ENCODE measurements around the gene HIBADH.
A peak's percentile ranks its signal among the peaks of the same experiment; 100 is the strongest.
"Not testable (repeated sequence)": the region's sequence is repeated elsewhere in the genome, so short reads cannot be mapped to it uniquely, and the experiment has no call there.

HIBADH gene

DNA sequence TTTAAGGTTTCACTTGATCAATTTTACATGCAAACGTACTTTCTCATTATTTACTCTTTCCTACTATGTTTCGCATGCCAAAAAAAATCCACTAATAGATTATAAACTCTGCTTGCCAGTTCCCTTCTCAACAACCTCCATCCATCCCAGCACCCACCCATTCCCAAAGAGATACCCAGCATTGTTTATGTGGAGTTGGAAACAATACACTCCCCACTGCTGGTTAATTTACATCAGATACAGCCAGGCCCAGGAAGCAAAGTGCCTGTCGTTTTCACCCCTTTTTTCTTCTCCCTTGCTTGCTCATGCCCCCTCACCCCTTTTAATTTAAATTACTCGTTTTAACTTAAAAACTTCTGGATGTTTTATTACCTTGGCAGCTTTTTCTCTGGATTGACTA is 59.9 kb downstream of the HIBADH start:
- DNase-seq, result no peak

GRCh38 chr7:27601217-27601616 is 61.5 kb downstream of the HIBADH start:
- DNase-seq, result no peak

GRCh38 chr7:27600247-27600646 is 62.4 kb downstream of the HIBADH start:
- no peak for DNase-seq

GRCh38 chr7:27595009-27595408 is 67.7 kb downstream of the HIBADH start:
- DNase-seq, result no peak

GRCh38 chr7:27593226-27593625 is 69.5 kb downstream of the HIBADH start:
- no peak for DNase-seq

DNA sequence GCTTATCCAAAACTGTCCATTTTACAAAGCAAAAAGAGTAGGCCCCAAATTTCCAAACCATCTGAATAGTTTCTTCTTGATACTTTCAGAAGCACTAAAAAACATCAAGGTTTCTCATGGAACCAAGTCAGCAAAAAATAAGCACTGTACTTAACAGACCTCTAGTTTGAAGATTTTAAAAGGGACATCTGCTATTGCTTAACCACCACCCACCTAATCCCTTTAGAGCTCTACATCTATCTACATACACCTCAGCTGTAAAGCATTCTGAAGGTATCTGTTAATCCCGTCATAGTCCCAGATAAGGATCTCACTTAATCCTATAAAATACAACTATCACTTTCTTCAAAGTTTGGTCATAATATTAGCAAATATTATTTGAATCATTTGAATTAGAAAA is 72.3 kb downstream of the HIBADH start:
- DNase-seq, result no peak

GRCh38 chr7:27587429-27587828 is 75.3 kb downstream of the HIBADH start:
- DNase-seq, result no peak

- DNase-seq, result no peak
Observed at GRCh38 chr7:27586825-27587224, 75.9 kb downstream of the HIBADH start.

- DNase-seq, result no peak
Observed at GRCh38 chr7:27585781-27586447, 76.8 kb downstream of the HIBADH start.

- no peak for DNase-seq
Observed at GRCh38 chr7:27581906-27582305, 80.8 kb downstream of the HIBADH start.

DNA sequence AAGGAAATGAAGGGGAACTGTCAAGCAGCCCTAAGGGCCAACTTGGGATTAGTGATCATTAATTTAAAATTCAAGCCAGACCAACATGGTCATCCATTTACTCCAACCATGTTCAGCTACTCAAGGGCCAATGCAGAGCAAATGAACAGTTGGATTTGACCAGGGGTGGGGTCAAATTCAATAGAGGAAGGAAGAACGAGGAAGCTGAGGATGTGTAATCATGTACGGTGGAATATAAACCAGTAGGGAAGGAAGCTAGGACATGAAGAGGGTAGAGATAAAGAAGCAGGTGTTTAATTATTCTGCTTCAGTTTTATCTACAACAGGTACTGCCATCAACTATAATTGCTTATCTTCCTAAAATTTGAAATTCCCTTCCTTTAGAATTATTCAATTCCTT is 81.6 kb downstream of the HIBADH start:
- no peak for DNase-seq

DNA sequence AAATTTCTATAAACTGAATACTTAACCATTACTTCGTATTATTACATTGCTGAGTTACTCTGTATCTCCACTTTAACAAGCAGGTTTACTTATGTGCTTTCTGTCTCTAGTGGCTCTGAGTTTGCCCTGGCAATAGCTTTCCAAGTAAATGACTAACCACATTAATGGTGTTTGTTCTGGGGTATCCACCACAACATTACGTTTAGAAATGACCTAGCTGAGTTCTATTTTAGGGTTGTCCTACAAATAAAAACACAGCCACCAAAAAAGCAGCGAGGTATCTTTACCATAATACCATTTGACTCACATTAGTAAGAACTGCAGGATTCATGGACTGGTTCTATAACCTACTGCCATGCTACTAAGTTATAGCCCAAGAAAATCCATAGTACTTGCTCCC is 83.1 kb downstream of the HIBADH start:
- no peak for DNase-seq

GRCh38 chr7:27578169-27578568 is 84.5 kb downstream of the HIBADH start:
- DNase-seq, result not testable (repeated sequence)

DNA sequence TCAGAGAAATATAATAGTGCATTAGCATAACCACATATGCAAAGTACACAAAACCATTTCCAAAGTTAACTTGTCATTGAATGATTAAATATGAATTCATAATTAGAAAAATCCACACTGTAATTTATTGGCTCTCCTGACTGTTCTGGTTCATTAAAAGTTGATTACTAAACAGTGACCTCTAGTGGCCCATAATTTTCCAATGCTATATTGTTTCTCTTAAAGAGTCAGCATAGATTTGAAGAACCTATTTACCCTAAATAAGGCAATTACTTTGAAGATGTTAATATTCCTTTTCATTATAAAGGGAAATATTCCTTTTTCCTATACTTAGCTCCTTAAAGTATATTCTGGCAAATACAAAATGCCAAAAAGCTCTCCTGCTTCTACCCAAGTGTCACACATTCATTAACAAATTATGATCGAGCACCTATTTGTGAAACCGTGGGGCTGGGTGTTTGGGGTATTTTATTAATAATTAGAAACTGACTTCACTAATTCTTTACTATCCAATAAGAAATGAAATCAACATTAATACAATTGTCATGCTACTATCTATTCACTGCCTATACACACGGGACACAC is 86.2 kb downstream of the HIBADH start:
- DNase-seq, result peak; percentile 11

GRCh38 chr7:27575613-27576012 is 87.1 kb downstream of the HIBADH start:
- DNase-seq, result peak; percentile 27

- DNase-seq, result no peak
Observed at GRCh38 chr7:27569106-27569505, 93.6 kb downstream of the HIBADH start.

DNA sequence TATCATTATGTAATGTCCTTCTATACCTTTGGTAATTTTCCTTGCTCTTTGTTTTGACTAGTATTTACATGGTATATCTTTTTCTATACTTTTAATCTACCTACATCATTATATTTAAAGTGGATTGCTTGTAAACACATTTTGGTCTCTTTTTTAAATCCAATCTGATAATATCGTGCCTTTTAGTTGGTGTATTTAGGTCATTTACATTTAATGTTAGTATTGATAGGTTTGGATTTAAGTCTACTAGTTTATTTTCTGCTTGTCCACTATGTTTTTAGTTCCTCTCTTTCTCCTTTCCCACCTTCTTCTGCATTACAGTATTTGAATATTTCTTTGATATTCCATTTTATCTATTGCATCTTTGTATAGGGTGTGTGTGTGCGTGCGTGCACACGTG is 95.4 kb downstream of the HIBADH start:
- no peak for DNase-seq

DNA sequence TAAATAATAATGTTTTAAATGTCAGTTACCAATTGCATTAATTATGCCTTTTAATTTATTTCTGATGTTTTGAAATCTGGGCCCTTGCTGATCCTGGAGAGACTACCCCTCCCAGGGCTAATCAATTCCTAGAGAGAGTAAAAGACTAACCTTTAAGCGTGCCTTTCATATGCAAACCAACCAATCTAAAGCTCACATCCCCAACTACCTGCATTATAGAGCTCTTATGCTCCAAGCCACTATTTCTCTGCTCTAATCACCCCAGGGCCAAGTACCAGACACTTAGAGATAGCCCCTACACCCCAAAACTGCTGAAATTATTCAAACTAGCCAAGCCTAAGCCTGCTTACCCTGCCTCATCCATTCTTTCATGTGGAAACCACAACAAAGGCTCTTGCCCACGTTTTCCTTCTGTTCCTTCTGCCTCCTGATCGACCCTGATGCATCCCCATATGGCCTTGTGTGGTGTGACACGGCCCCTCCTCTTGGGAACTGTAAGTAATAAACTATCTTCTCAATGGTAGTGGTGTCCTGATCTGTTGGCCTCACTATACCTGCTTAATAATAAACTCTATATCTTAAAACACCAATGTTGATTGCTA is 97.7 kb downstream of the HIBADH start:
- DNase-seq, result no peak

DNA sequence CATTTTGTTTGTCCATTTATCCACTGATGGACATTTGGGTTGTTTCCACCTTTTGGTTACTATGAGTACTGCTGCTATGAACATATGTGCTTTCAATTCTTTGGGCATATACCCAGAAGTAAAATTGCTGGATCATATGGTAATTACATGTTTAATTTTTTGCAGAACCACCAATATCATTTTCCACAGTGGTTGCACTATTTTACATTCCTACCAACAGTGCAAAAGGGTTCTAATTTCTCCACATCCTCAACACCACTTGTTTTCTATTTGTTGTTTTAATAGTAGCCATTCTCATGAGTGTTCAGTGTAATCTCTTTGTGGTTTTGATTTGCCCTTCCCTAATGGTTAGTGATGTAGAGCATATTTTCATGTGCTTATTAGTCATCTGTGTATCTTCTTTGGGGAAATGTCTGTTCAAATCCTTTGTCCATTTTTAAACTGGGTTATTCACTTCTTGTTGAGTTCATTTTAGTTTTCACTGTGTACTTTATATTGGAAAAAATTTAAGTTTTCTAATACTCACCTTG is 101.9 kb downstream of the HIBADH start:
- DNase-seq, result no peak

DNA sequence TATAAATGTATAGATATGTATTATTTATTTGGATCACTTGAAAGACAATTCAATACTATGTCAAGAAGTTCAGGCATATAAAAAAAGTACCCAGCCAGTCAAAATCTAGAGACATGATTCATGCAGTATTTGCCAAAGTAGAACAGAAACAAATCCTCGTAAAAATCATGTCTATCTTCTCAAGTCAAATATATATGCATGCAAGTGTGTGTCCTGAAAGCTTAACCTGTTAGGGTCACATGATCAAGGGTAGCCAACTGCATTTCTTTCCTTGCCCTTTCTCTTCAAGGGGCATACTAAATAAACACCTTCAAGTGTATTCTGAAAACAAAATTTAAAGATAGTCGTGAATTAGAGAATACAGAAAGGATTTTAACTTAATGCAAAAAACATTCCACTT is 107.0 kb downstream of the HIBADH start:
- DNase-seq, result no peak

- DNase-seq, result no peak
Observed at GRCh38 chr7:27554826-27555225, 107.9 kb downstream of the HIBADH start.

GRCh38 chr7:27553273-27553672 is 109.4 kb downstream of the HIBADH start:
- DNase-seq, result no peak

DNA sequence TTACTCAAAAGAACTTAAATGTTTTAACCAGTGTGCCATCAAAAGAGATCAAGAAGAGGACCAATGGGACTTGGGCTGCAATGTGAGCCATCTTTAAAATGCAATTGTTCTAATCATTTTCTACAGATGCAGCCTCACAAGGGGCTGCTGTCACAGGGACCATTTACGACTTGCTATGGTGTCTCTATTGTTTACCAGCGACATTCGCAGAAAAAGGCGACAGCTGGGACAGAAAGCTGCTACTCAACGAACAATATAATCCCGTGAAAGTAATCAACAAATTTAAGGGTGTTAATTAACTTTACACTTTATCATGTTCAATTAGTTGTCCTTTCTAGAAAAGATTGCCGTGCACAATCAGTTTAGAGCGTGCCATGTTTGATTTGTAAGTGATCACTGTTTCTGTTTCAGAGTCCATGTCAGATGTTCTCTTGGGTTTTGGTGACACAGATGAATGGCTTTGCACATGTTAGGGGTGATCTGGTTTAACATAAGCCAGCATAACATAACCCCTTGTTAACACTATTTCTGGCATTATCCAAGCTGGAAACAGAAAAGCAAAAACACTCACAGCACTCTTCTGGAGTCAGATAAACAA is 110.8 kb downstream of the HIBADH start:
- DNase-seq, result no peak

- DNase-seq, result no peak
Observed at GRCh38 chr7:27549606-27550005, 113.1 kb downstream of the HIBADH start.

Data from right kidney (tissue), 1 donor.